Neural cell (in vitro differentiated cells): Measurements from ENCODE around the gene INPP5D. TPM values are rescaled to one million over a fixed set of nuclear protein-coding genes. Genes with fewer than 3 reads are reported as not detected.

Experiments used
- H2AFZ ChIP-seq: fragments of 200-600, 300-800 bp; sonication (generic), shearing (Covaris generic); 2 replicates; pipeline ENCODE4 v1.6.0; 2014; ENCODE audit warnings: low read depth, mild to moderate bottlenecking, antibody characterized with exemption, low read length, moderate library complexity
- H3F3A ChIP-seq: fragments of 200-600 bp; shearing (Covaris generic); 2 replicates; pipeline ENCODE4 v1.6.1; 2016; ENCODE audit warnings: mild to moderate bottlenecking, moderate library complexity, mixed read lengths, antibody characterized with exemption, low read length; ENCODE audit not compliant: insufficient read depth, poor library complexity, severe bottlenecking
- H3K27ac ChIP-seq: fragments of 200-600, 300-800 bp; sonication (generic), shearing (Covaris generic); 2 replicates; pipeline ENCODE4 v1.5.1; 2014; ENCODE audit warnings: mild to moderate bottlenecking, low read length, moderate library complexity
- H3K27me3 ChIP-seq: fragments of 300-800, 200-600 bp; sonication (generic), shearing (Covaris generic); 2 replicates; pipeline ENCODE4 v1.6.0; 2014; ENCODE audit warnings: mild to moderate bottlenecking, low read depth, low read length, moderate library complexity; ENCODE audit not compliant: insufficient read depth
- H3K36me3 ChIP-seq: fragments of 300-800, 200-600 bp; sonication (generic), shearing (Covaris generic); 2 replicates; pipeline ENCODE4 v1.5.1; 2014; ENCODE audit warnings: mild to moderate bottlenecking, antibody characterized with exemption, low read length, moderate library complexity; ENCODE audit not compliant: insufficient read depth
- H3K4me2 ChIP-seq: fragments of 300-800, 200-600 bp; sonication (generic), shearing (Covaris generic); 2 replicates; pipeline ENCODE4 v1.6.0; 2014; ENCODE audit warnings: mild to moderate bottlenecking, low read length
- H3K4me3 ChIP-seq: fragments of 300-800, 200-600 bp; sonication (generic), shearing (Covaris generic); 2 replicates; pipeline ENCODE4 v1.5.1; 2014; ENCODE audit warnings: mild to moderate bottlenecking, low read length, moderate library complexity
- H3K79me2 ChIP-seq: fragments of 200-600 bp; shearing (Covaris generic); replicated peaks from 2 replicates; pipeline ENCODE4 v1.6.0; 2014; ENCODE audit warnings: mild to moderate bottlenecking, low read length, moderate library complexity; ENCODE audit not compliant: insufficient read depth
- H3K9ac ChIP-seq: fragments of 300-800, 200-600 bp; sonication (generic), shearing (Covaris generic); 2 replicates; pipeline ENCODE4 v1.6.1; 2016; ENCODE audit warnings: mild to moderate bottlenecking, low read length, mixed read lengths
- H3K9me2 ChIP-seq: fragments of 200-600 bp; shearing (Covaris generic); 2 replicates; pipeline ENCODE4 v1.6.1; 2016; ENCODE audit warnings: mild to moderate bottlenecking, low read length, mixed read lengths; ENCODE audit not compliant: insufficient read depth
- H3K9me3 ChIP-seq: fragments of 200-600, 300-800 bp; sonication (generic), shearing (Covaris generic); 2 replicates; pipeline ENCODE4 v1.6.1; 2016; ENCODE audit warnings: mild to moderate bottlenecking, mixed run types, low read length, moderate library complexity, mixed read lengths
- H4K20me1 ChIP-seq: fragments of 200-600 bp; shearing (Covaris generic); 2 replicates; pipeline ENCODE4 v1.6.1; 2016; ENCODE audit warnings: mild to moderate bottlenecking, mixed run types; ENCODE audit not compliant: insufficient read depth
- CTCF ChIP-seq: fragments of 450-650 bp; IDR thresholded peaks from 2 replicates; pipeline ENCODE4 v1.5.1; 2014; ENCODE audit warnings: antibody characterized with exemption, mild to moderate bottlenecking, moderate library complexity; ENCODE audit not compliant: poor library complexity, severe bottlenecking
- EP300 ChIP-seq: fragments of 450-650 bp; conservative IDR thresholded peaks from 2 replicates; pipeline ENCODE4 v1.6.1; 2014; ENCODE audit warnings: antibody characterized with exemption, mild to moderate bottlenecking, moderate library complexity; ENCODE audit not compliant: poor library complexity, severe bottlenecking
- EZH2 ChIP-seq: fragments of 200-600, 300-800 bp; shearing (Covaris generic), sonication (generic); IDR thresholded peaks from 2 replicates; pipeline ENCODE4 v1.6.1; 2014; ENCODE audit warnings: antibody characterized with exemption, low read length, borderline replicate concordance, mild to moderate bottlenecking; ENCODE audit not compliant: insufficient read depth, poor library complexity, severe bottlenecking
- MXI1 ChIP-seq: fragments of 450-650 bp; conservative IDR thresholded peaks from 2 replicates; pipeline ENCODE4 v1.6.1; 2014; ENCODE audit warnings: antibody characterized with exemption, mild to moderate bottlenecking; ENCODE audit not compliant: poor library complexity, severe bottlenecking
- POLR2AphosphoS5 ChIP-seq: IDR thresholded peaks from 2 replicates; pipeline ENCODE4 v1.6.1; 2012
- RAD21 ChIP-seq: fragments of 450-650 bp; conservative IDR thresholded peaks from 2 replicates; pipeline ENCODE4 v1.6.1; 2014; ENCODE audit warnings: antibody characterized with exemption, mild to moderate bottlenecking, moderate library complexity
- REST ChIP-seq: IDR thresholded peaks from 2 replicates; pipeline ENCODE4 v1.6.1; 2012; ENCODE audit warnings: borderline replicate concordance
- SMC3 ChIP-seq: fragments of 450-650 bp; conservative IDR thresholded peaks from 2 replicates; pipeline ENCODE4 v1.6.1; 2014; ENCODE audit warnings: antibody characterized with exemption, mild to moderate bottlenecking, moderate library complexity; ENCODE audit not compliant: poor library complexity
- TAF1 ChIP-seq: IDR thresholded peaks from 2 replicates; pipeline ENCODE4 v1.6.1; 2012; ENCODE audit warnings: low read depth
- polyA plus RNA-seq: library from polyadenylated mRNA; depleted of rRNA; stranded (reverse); fragments of >200 nt; gene quantifications from 2 replicates; pipeline ENCODE4 v1.2.3, GENCODE V29; 2014

The INPP5D gene
- polyA plus RNA-seq, 1 donor from 2014 or later = not detected

- no peaks in the 10 kb centered on the region for H3K27me3 ChIP-seq
- no peak overlapping the region for H3K9ac ChIP-seq
- no peaks in the 10 kb centered on the region for H3K79me2 ChIP-seq
- no peak overlapping the region for H3K4me2 ChIP-seq
- H3K27ac ChIP-seq = no peak overlapping the region
- H3F3A ChIP-seq = no peaks in the 10 kb centered on the region
- H2AFZ ChIP-seq = no peak overlapping the region
- H4K20me1 ChIP-seq = no peaks in the 10 kb centered on the region
- H3K9me2 ChIP-seq = no peaks in the 10 kb centered on the region
- TF ChIP-seq SMC3 (no peak), POLR2AphosphoS5 (no peak), EZH2 (no peak), REST (no peak), MXI1 (no peak), TAF1 (no peak), CTCF (no peak), EP300 (no peak), RAD21 (no peak)
- no peak overlapping the region for H3K4me3 ChIP-seq
- H3K36me3 ChIP-seq = no peaks in the 10 kb centered on the region
- H3K9me3 ChIP-seq = no peaks in the 10 kb centered on the region
Observed at GRCh38 chr2:233233618-233234230, 173.6 kb downstream of the INPP5D start.

GRCh38 chr2:233234264-233234663 is 174.1 kb downstream of the INPP5D start:
- no peaks in the 10 kb centered on the region for H3K36me3 ChIP-seq
- H3K9me2 ChIP-seq = no peaks in the 10 kb centered on the region
- no peak overlapping the region for H3K9ac ChIP-seq
- no peaks in the 10 kb centered on the region for H3F3A ChIP-seq
- H3K79me2 ChIP-seq = no peaks in the 10 kb centered on the region
- no peak for TF ChIP-seq POLR2AphosphoS5
- TF ChIP-seq REST = no peak
- no peak for TF ChIP-seq RAD21
- TF ChIP-seq TAF1 = no peak
- no peak for TF ChIP-seq MXI1
- TF ChIP-seq EP300 = no peak
- TF ChIP-seq SMC3 = no peak
- no peak for TF ChIP-seq CTCF
- TF ChIP-seq EZH2 = no peak
- H3K27ac ChIP-seq = no peak overlapping the region
- no peak overlapping the region for H3K4me3 ChIP-seq
- no peaks in the 10 kb centered on the region for H4K20me1 ChIP-seq
- no peak overlapping the region for H3K4me2 ChIP-seq
- H3K27me3 ChIP-seq = no peaks in the 10 kb centered on the region
- H3K9me3 ChIP-seq = no peaks in the 10 kb centered on the region
- no peak overlapping the region for H2AFZ ChIP-seq
